Dermis blood vessel endothelial cell (primary cell): ENCODE measurements around the gene EDDM3A. TPM values are rescaled to one million over a fixed set of nuclear protein-coding genes. Genes with fewer than 3 reads are reported as not detected.

Experiments
- DNase-seq: peaks from one replicate; pipeline ENCODE4 v3.0.0; 2010
- total RNA-seq: library from RNA; depleted of rRNA; stranded (reverse); fragments of >200 nt; gene quantifications from 2 replicates; pipeline ENCODE4 v1.2.3, GENCODE V29; 2014

Gene EDDM3A
- total RNA-seq, 1 donor from 2014 or later, result not detected

GRCh38 chr14:20790464-20791116 lies 44.9 kb downstream of the EDDM3A start:
- DNase-seq, result no peak

DNA sequence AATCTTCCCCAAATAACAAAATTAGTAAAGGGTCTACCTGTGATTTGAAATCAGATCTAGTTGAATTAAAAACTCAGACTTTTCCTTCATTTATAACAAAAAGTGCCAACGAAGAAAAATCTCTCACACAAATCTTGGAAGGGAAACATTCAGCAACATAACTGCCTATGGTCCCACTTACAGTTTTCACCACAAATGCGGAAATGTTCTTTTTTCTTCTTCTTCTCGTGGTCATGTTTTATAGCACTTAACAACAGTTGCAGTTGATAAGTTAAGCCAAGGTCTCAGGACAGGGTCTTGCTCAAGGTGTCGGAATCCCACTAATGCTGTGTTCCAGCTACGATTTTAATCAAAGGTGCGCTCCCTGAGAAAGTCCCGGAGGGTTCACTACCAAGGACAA lies 45.5 kb downstream of the EDDM3A start:
- no peak for DNase-seq

DNA sequence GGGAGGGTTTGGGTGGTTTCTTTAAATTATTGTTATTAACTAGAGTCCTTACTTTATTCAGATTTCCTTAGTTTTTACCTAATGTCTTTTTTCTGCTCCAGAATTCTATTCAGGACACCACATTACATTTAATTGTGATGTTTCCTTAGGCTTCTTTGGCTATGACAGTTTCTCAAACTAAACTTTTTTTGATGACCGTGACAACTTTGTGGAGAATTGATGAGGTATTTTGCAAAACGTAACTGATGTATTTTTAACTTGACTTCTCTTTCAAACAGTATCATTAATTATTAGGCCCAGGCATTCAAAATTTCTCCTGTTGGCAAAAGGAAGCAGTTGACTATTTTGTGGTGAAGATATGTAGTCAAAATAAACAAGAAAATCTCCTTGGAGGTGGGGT lies 45.9 kb downstream of the EDDM3A start:
- DNase-seq, result no peak

DNA sequence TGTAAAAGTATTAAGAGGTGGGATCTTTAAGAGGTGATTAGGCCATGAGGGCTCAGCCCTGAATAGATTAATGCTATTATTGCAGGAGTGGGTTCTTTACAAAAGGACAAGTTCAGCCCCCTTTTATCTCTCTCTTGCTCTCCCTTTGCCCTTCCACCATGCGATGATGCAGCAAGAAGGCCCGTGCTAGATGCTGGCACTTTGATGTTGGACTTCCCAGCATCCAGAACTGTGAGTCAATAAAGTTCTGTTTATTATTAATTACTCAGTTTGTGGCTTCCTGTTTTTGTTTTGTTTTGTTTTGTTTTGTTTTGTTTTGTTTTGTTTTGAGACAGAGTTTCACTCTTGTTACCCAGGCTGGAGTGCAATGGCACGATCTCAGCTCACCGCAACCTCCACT lies 46.9 kb downstream of the EDDM3A start:
- DNase-seq, result no peak

DNA sequence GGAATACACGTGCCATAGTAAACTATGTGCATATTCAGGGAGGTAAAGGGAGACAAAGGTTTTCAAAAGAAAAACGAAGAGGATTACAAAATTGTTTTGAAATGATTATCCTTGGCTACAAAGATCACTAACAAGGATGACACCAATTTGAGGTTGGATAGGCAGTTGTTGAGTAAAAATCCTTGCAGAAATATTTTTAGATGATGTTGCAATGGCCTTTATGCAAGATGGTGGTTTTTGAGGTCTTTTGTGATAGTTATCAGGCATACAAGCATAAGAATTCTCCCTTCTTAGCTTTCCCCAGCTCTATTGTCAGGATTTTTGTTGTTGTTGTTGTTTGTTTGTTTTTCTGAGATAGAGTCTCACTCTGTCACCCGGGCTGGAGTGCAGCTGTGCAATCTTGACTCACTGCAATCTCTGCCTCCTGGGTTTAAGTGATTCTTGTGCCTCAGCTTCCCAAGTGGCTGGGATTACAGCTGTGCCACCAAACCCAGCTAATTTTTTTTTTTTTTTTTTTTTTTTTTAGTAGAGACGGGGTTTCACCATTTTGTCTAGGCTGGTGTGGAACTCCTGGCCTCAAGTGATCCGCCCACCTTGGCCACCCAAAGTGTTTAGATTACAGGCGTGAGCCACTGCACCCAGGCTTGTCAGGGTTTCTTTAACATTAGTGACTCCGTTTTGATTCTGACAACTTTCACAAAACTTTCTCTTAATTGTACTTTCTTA lies 49.1 kb downstream of the EDDM3A start:
- no peak for DNase-seq

DNA sequence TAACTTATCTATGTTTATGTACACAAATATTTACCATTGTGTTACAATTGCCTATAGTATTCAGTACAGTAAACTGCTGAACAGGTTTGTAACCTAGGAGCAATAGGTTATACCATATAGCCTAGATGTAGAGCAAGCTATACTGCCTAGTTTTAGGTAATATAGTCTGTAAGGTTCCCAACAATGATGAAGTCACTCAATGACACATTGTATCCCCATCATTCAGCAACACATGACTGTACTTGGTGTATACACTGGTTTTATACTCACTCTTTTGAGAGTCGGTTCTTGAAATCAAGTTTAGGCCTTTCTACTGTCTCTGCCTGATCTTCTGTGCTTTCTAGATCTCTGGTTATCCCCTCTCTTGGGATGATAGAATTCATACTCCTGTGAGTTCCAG lies 51.5 kb downstream of the EDDM3A start:
- no peak for DNase-seq

Other genes with a start within 250 kb of the EDDM3A start
- 0.34 TPM in 1 of 2 replicates, not detected in the other for gene RNASE10, start 240.3 kb upstream of the EDDM3A start, total RNA-seq
- not detected in 2 replicates for gene RNASE9, start 184.8 kb upstream of the EDDM3A start, total RNA-seq
- gene RNASE11, start 157.9 kb upstream of the EDDM3A start, total RNA-seq, result not detected in 2 replicates
- not detected in 2 replicates for gene RNASE12, start 154.5 kb upstream of the EDDM3A start, total RNA-seq
- not detected in 2 replicates for gene OR6S1, start 104.2 kb upstream of the EDDM3A start, total RNA-seq
- 11.4 and 25.7 TPM in 2 replicates for gene RNASE4, start 61.3 kb upstream of the EDDM3A start, total RNA-seq
- gene ANG, start 57.1 kb upstream of the EDDM3A start, total RNA-seq, result 6.3 and 6.4 TPM in 2 replicates
- gene EDDM3B, start 22.5 kb downstream of the EDDM3A start, total RNA-seq, result not detected in 2 replicates
- gene RNASE6, start 35.4 kb downstream of the EDDM3A start, total RNA-seq, result 0.14 and 0.17 TPM in 2 replicates
- gene RNASE1, start 57.0 kb downstream of the EDDM3A start, total RNA-seq, result 28.6 and 64.0 TPM in 2 replicates
- not detected in 2 replicates for gene RNASE3, start 145.5 kb downstream of the EDDM3A start, total RNA-seq
- gene RNASE2, start 209.6 kb downstream of the EDDM3A start, total RNA-seq, result 0.14 TPM in 1 of 2 replicates, not detected in the other
- 32.8 and 32.9 TPM in 2 replicates for gene METTL17, start 244.1 kb downstream of the EDDM3A start, total RNA-seq